ENCODE measurements around the gene SEC61A1. TPM values are rescaled to one million over a fixed set of nuclear protein-coding genes. Genes with fewer than 3 reads are reported as not detected.

The SEC61A1 gene
- total RNA-seq, 1 experiment from 2014 or later = 182 TPM

DNA sequence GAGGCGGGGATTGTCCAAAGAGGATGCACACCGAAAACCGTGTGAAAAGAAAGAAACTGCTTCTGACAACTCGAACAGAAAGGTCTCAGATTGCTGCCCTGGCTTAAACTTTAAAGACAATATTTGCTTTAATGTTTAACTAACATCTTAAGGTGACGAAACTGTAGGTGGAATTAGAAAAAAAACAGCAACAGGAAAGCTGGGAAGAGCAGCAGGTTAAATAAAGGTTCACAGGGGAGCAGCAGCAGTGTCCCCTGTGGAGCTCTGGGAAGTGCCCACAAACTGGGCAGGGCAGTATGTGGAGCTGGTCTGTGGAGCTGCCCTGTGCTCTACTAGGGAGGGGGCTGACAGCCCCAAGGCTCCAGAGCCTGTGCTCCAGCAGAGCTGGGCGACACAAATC, 46.0 kb downstream of the SEC61A1 start:
- no peak overlapping the region for H3K9ac ChIP-seq (ENCODE audit: low read length)
- CTCF ChIA-PET = no interaction called here
- H3K27me3 ChIP-seq (ENCODE audit: low read length) = no peaks in the 10 kb centered on the region
- no peak for TF ChIP-seq EZH2phosphoT487 (IDR thresholded peaks at IDR 0.05; ENCODE audit: borderline replicate concordance, low read length)
- no peak for TF ChIP-seq EZH2 (IDR thresholded peaks at IDR 0.05; ENCODE audit: low read length, unreplicated experiment)
- TF ChIP-seq, protein P1, sequence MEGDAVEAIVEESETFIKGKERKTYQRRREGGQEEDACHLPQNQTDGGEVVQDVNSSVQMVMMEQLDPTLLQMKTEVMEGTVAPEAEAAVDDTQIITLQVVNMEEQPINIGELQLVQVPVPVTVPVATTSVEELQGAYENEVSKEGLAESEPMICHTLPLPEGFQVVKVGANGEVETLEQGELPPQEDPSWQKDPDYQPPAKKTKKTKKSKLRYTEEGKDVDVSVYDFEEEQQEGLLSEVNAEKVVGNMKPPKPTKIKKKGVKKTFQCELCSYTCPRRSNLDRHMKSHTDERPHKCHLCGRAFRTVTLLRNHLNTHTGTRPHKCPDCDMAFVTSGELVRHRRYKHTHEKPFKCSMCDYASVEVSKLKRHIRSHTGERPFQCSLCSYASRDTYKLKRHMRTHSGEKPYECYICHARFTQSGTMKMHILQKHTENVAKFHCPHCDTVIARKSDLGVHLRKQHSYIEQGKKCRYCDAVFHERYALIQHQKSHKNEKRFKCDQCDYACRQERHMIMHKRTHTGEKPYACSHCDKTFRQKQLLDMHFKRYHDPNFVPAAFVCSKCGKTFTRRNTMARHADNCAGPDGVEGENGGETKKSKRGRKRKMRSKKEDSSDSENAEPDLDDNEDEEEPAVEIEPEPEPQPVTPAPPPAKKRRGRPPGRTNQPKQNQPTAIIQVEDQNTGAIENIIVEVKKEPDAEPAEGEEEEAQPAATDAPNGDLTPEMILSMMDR (conservative IDR thresholded peaks at IDR 0.05; ENCODE audit: low read depth, low read length) = no peak
- no TSS peak for BruUV-seq (replicated peaks)
- no peak overlapping the region for H3K4me2 ChIP-seq (ENCODE audit: low read length)
- no peak overlapping the region for H2AFZ ChIP-seq (ENCODE audit: low read length)
- peaks cover 6% of the 10 kb centered on the region for H3K4me1 ChIP-seq (ENCODE audit: insufficient read depth, low read length)
- H4K20me1 ChIP-seq (ENCODE audit: low read length) = no peaks in the 10 kb centered on the region
- no peak overlapping the region for H3K4me3 ChIP-seq (ENCODE audit: low read length)
- H3K79me2 ChIP-seq (ENCODE audit: low read length) = no peaks in the 10 kb centered on the region
- intact Hi-C loops (cut with micrococcal nuclease) = loop anchor here (5.0 kb wide), 1 partner anchor 399 kb away; no protein-coding TSS in a partner anchor
- DNase-seq (no peak), ATAC-seq (no peak)
- POLR2A ChIA-PET (ENCODE audit: unreplicated experiment) = no interaction called here
- H3K9me3 ChIP-seq (ENCODE audit: low read length) = no peaks in the 10 kb centered on the region
- no peaks in the 10 kb centered on the region for H3K9me2 ChIP-seq (replicated peaks; ENCODE audit: low read length)
- no peak overlapping the region for H3K27ac ChIP-seq (ENCODE audit: low read length)
- H3K36me3 ChIP-seq (ENCODE audit: low read depth, low read length) = peaks cover 20% of the 10 kb centered on the region; the same call in 1 of the 2 replicates
- no peaks in the 10 kb centered on the region for H3F3A ChIP-seq (ENCODE audit: low read length, unreplicated experiment)

DNA sequence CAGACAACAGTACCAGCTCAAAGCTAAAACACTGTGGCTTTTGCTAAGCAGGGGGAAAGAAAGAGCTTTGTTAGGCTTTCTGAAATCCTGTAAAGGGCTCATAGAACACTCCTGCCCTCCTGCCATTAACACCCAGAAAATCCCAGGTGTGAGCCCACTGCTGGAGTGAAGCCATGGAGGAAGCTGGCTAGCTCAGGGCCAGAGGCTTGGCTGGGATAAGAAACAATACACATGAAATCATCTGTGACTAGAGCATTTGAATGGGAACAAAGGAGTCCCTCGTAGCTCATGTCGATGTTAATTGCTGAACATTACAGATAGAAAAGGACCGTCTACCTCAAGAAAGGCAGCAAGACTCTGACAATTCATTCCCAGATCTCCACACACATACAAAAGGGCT, 47.9 kb downstream of the SEC61A1 start:
- H2AFZ ChIP-seq (ENCODE audit: low read length) = no peak overlapping the region
- H3K4me2 ChIP-seq (ENCODE audit: low read length) = no peak overlapping the region
- no peak for DNase-seq
- ATAC-seq = no peak
- TF ChIP-seq EZH2 (IDR thresholded peaks at IDR 0.05; ENCODE audit: low read length, unreplicated experiment) (no peak), EZH2phosphoT487 (IDR thresholded peaks at IDR 0.05; ENCODE audit: borderline replicate concordance, low read length) (no peak)
- TF ChIP-seq, protein P1 (conservative IDR thresholded peaks at IDR 0.05; ENCODE audit: low read depth, low read length) = no peak
- H3K9me2 ChIP-seq (replicated peaks; ENCODE audit: low read length) = no peaks in the 10 kb centered on the region
- no peaks in the 10 kb centered on the region for H3K79me2 ChIP-seq (ENCODE audit: low read length)
- no peaks in the 10 kb centered on the region for H3F3A ChIP-seq (ENCODE audit: low read length, unreplicated experiment)
- no peak overlapping the region for H3K9ac ChIP-seq (ENCODE audit: low read length)
- no peaks in the 10 kb centered on the region for H3K27me3 ChIP-seq (ENCODE audit: low read length)
- H3K4me1 ChIP-seq (ENCODE audit: insufficient read depth, low read length) = no peaks in the 10 kb centered on the region
- H3K4me3 ChIP-seq (ENCODE audit: low read length) = no peak overlapping the region
- peaks cover 17% of the 10 kb centered on the region; the same call in 1 of the 2 replicates for H3K36me3 ChIP-seq (ENCODE audit: low read depth, low read length)
- no peaks in the 10 kb centered on the region for H3K9me3 ChIP-seq (ENCODE audit: low read length)
- ChIA-PET CTCF (no interaction called here), POLR2A (ENCODE audit: unreplicated experiment) (no interaction called here)
- no peaks in the 10 kb centered on the region for H4K20me1 ChIP-seq (ENCODE audit: low read length)
- intact Hi-C loops (cut with micrococcal nuclease) = no loop called here
- BruUV-seq (replicated peaks) = no TSS peak
- H3K27ac ChIP-seq (ENCODE audit: low read length) = no peak overlapping the region

DNA sequence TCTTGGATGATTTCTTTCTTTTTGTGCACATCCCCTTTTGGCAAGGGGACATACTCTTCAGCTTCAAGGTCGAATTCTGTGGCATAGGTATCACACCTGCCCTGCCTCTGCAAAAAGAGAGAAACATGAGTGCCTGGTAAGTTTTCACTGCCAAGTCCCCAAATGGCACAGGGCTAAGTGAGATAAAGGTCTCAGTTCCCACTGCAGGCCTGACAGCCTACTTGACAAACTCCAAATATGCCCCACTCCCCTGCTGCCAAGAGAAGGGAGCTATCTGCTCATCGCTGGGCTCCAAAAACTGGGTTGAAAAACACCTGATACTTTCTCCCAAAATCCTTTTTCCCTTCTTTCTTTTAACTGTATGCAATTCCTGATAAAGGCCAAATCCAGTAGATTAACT, 48.4 kb downstream of the SEC61A1 start:
- Histone ChIP-seq H3K4me3 (ENCODE audit: low read length) (no peak overlapping the region), H4K20me1 (ENCODE audit: low read length) (no peaks in the 10 kb centered on the region), H2AFZ (ENCODE audit: low read length) (no peak overlapping the region), H3K27ac (ENCODE audit: low read length) (no peak overlapping the region), H3K4me2 (ENCODE audit: low read length) (no peak overlapping the region), H3K9ac (ENCODE audit: low read length) (no peak overlapping the region), H3K9me2 (replicated peaks; ENCODE audit: low read length) (no peaks in the 10 kb centered on the region), H3K9me3 (ENCODE audit: low read length) (no peaks in the 10 kb centered on the region), H3K4me1 (ENCODE audit: insufficient read depth, low read length) (no peaks in the 10 kb centered on the region), H3F3A (ENCODE audit: low read length, unreplicated experiment) (no peaks in the 10 kb centered on the region), H3K79me2 (ENCODE audit: low read length) (no peaks in the 10 kb centered on the region), H3K36me3 (ENCODE audit: low read depth, low read length) (peaks cover 17% of the 10 kb centered on the region; the same call in 1 of the 2 replicates), H3K27me3 (ENCODE audit: low read length) (no peaks in the 10 kb centered on the region)
- ChIA-PET CTCF (no interaction called here), POLR2A (ENCODE audit: unreplicated experiment) (no interaction called here)
- BruUV-seq (replicated peaks) = no TSS peak
- no peak for TF ChIP-seq EZH2 (IDR thresholded peaks at IDR 0.05; ENCODE audit: low read length, unreplicated experiment)
- no peak for TF ChIP-seq EZH2phosphoT487 (IDR thresholded peaks at IDR 0.05; ENCODE audit: borderline replicate concordance, low read length)
- TF ChIP-seq, protein P1 (conservative IDR thresholded peaks at IDR 0.05; ENCODE audit: low read depth, low read length) = no peak
- intact Hi-C loops (cut with micrococcal nuclease) = no loop called here
- DNase-seq = no peak
- ATAC-seq = no peak
